T47D (cell line): ENCODE results near the gene FBXL19.

Experiments
- DNase-seq, 2 experiments: peaks; one replicate each; pipeline versions ENCODE4 v3.0.0 to v3.0.0-alpha.2; 2011 to 2012; ENCODE audit warnings: low read depth in 1 of 2, low spot score in 1 of 2
- JUND ChIP-seq: IDR thresholded peaks from 2 replicates; pipeline ENCODE4 v1.6.1; 2012; ENCODE audit warnings: low read depth
- in situ Hi-C: cut with HindIII; loops from 2 replicates; pipeline ENCODE4 v1.10.0; 2016; ENCODE audit warnings: low sequenced_read_pairs, low pct_unique_long_range_greater_than_20kb

Gene FBXL19

DNA sequence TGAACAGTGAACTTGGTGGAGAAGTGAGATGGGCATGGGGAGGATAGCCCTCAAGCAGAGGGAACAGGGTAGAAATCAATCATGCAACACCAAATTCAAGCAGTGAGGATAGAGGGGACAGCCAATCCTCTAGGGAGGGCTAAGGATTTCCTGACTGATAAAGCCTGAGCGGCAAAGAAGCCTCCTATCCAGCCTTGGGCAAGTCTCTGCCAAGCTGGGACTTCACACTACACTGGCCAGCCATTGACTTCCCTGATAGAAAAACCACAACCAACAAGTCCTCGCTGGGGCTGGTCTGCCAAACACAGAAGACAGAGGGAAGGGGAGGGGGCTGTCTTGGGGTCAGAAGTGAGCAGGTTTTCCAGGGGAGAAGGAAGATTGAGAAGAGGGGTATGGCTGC is 2.5 kb upstream of the FBXL19 start:
- DNase-seq = no peak
- TF ChIP-seq JUND = no peak
- in situ Hi-C loops = no loop called here

DNA sequence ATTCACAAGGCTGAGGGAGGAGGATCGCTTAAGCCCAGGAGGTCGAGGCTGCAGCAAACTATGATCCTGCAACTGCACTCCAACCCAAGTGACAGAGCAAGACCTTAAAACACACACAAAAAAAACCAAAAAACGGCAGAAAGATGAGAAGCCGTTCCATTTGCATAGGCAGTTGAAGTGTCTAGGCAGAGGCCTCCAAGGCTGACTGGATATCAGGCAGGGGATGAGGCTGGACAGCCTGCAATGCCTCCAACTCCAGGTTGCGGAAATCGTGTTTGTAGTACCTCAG is 2.0 kb upstream of the FBXL19 start:
- in situ Hi-C loops = no loop called here
- no peak for TF ChIP-seq JUND
- no peak for DNase-seq

DNA sequence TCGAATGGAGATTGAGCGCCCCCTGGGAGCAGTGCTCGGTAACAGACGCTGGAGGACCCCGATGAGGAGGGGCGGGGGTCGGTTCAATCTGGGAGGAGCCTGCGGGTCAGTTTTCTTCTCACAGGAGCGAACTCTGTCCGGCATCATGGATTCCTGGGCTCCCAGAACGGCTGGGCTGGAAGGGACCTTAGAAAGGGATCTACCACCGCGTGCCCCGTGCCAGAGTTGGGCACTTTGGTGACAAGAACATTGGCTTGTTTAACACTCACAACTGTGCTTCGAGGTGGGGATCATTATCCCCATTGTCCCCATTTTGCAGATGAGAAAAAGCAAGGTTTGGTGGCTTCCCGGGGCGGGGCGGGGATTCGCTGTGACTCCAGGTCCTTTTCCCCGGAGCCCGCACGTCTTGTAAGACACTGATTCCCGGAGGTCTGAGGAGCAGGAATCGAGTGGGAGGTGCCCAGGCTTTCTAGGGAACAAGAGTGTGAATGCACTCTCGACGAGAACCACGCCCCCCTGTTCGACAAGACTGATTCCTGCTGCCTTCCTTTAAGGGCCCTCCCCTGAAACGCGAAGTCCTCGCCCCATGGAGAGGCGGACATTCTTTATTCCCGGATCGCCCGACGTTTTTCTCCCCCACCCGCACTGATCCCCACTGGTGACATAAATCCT is 1.5 kb upstream of the FBXL19 start:
- in situ Hi-C loops = no loop called here

DNA sequence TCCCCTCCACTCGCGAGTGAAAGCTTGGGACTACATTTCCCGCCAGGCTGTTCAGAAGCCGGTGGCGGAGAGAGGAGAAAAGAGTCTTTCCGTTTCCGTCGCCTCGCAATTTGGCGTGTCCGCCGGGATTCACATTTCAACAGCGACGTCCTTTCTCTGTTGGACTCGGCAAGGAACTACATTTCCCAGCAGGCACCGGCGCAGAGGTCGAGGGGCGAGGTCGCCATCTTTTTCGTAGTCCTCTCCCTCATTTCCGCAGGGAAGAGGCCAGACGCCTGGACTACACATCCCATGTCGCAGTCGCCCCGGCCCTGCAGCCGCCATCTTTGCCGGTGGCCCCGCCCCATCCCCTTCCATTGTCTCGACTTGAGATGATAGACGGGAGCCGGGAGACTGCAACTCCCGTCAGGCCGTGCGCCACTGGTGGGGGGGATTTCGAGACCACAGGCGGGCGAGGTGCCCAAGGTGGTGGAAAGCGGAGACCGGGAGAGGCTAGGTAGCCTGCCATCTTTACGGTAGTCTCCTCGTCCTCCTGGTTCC is 882 bp upstream of the FBXL19 start:
- peak; percentile 80 to 100 for DNase-seq
- in situ Hi-C loops = no loop called here
- TF ChIP-seq JUND = no peak

More for the DNA sequence above, 1.5 kb upstream of the FBXL19 start:
- no peak for TF ChIP-seq JUND
- DNase-seq = peak; percentile 73 to 90

DNA sequence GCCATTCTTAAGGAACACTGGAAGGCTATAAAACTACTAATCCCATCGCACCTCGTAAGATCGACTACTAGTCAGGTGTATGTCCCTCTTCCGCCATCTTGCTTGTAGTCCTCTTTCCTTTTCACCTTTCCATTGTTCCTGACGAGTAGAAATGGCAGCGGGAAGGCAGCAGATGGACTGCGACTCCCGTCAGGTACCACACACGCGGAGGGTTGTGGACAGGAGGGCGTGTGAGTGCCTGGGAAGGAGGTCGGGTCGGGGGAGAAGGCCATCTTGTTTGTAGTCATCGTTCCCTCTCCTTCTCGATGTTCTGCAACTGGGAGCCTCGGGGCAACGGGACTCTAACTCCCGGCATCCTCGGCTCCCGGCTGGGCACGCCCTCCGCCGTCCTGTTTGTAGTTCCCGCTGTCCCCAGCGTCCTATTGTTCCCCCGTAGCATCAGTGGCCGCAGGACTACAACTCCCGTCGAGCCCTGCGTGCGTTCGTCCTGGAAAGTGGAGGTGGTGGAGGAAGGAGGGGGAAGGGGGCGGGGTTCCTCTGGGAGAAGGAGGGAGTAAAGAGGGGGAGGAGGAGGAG is 324 bp upstream of the FBXL19 start:
- in situ Hi-C loops = no loop called here
- TF ChIP-seq JUND = no peak
- DNase-seq = peak; percentile 88 to 100

DNA sequence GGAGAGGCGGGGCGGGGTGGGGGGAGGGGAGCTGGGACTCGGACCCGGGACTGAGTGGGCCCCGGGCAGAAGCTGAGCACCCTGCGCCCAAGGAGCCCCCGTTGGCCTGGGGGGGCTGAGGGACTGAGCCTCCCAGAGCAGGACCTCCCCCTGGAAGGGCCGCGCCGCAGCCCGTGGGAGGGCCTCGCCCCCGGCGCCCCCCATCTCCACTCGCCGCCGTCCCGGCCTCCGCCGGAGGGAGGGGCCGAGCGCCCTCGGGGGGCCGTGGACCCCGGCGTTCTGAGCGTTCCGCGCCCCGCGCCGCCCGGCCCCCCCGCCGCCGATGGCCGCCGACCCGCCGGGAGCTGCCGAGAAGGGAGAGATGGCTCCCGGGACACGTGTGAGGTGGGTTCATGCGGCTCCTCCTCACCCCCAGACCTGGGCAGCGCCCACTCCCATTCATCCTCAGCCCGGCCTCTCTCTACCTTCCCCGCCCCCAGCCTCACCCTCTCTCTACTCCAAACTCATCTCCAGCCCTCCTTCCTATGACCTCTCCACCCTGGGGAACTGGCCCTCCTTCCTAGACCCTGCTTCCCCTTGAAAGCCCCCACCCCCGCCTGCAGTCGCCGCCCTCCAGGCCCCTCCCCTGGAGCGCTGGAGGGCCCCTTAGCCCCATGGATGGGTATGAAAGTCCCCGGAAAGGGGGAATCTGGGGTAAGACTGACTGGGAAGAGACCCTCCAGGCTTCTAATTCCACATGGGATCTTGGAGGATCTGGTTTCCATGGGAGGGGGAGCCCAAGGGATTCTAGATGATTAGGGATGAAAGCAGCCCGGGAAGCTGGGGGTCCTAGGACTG is 922 bp downstream of the FBXL19 start:
- in situ Hi-C loops = no loop called here
- no peak for DNase-seq
- TF ChIP-seq JUND = no peak

DNA sequence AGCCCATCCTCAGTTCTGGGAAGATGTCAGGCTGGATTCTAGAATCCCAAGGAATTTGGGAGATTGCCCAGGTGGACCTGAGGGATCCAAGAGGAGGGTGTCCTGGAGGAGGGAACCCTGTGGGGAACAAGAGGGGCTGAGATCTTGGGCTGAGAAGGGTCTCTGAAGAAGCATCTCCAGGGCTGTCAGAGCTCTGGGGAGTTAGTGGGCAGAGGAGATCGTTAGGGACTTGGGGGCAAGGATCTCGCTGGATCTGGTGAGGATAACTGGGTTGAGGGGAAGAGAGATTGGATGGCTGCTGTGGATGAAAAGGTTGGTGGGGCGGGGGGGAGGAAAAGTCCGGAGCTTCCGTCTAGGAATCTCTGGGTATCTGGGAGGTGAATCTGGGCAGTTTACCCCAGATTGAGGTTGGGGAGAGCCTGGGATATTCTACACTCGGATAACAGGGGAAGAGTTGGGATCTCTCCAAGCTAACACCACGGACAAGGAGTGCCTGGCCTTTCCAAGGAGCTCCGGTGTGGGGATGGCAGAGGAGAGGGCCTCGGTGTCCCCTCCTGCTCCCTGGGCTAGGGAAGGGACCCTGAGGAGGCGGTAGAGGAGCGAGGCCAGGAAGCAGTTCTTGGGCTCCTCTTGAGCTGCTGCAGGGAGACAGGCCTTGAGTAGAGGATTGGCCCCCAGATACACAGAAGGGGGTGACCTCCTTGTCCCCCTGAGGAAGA is 1.7 kb downstream of the FBXL19 start:
- in situ Hi-C loops = no loop called here
- no peak for TF ChIP-seq JUND
- DNase-seq = no peak

DNA sequence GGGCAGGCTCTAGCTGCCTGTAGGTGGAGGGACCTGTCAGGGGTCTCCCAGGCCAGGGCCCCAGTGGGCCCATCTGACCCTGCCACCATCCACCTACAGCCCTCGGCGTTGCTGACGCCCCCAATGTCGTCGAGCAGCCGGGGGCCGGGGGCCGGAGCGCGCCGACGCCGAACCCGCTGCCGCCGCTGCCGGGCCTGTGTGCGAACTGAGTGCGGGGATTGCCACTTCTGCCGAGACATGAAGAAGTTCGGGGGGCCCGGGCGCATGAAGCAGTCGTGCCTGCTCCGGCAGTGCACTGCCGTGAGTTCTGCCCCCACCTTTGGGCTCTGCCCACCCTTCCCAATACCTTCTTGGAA is 2.2 kb downstream of the FBXL19 start:
- no peak for DNase-seq
- no peak for TF ChIP-seq JUND
- in situ Hi-C loops = no loop called here

DNA sequence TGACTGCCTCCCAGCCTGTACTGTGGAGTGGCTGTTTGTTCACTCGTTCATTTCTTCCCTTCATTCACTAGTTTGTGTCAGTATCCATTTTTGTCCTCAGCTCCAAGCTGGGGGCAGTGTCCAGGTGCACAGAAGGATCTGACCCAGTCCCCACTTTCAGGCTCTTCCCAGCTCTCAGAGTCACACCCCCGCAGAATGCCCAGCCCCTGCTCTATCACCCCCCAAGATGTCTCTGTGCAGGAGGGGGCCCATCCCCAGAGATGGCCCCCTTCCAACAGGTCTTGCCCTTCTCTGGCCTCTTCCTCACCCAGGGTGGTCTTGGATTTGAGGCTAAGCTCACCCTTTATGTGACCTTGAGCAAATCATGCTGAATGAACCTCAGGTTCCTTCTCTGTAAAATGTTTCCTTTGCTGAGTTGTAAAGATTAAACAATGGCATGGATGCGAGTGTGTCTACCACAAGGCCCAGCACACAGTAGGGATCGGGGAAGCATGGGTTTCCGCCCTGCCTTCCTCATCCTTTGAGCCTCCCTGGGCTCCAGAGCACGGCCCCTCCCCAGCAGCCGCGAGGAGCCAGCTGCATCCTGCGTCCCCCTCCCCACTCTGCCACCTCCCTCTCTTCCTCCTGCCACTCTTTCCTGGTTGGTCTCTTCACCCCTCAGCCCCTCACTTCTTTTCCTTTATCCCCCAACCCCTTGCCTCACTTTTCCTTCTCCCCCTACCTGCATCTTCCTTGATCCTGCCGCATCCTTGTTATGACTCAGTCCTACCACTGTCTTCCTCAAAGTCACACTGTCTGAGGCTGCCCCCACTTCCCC is 2.8 kb downstream of the FBXL19 start:
- no peak for TF ChIP-seq JUND
- in situ Hi-C loops = no loop called here
- DNase-seq = no peak

DNA sequence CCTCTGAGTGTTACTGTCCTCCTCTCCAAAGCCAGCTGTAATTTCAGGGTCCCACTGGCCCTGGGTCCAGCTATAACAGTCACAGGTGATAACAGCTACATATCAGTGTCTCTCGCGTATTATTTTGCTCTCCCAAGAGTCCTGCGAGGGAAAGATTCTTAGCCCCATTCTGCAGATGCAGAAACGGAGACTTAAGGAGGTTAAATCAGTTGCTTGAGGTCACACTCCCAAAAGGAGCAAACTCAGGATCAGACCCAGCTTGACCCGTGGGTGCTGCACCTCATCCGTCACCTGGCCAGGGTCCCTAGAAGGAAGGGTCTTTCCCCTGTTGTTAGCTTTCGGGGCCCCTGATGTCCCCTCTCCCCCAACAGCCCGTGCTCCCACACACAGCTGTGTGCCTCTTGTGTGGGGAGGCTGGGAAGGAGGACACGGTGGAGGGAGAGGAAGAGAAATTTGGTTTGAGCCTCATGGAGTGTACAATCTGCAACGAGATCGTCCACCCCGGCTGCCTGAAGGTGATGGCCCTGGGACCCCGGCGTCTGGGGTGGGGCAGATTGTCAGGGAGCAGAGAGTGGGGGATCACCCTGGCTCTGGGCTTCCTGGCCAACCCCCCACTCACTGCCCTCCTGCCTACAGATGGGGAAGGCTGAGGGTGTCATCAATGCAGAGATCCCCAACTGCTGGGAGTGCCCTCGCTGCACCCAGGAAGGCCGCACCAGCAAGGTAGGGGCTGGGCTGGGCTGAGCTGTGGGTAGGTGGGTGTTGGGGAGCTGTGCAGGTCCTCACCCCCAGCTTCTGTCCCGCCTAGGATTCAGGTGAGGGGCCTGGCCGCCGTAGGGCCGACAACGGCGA is 3.8 kb downstream of the FBXL19 start:
- DNase-seq = no peak
- in situ Hi-C loops = no loop called here
- TF ChIP-seq JUND = no peak

DNA sequence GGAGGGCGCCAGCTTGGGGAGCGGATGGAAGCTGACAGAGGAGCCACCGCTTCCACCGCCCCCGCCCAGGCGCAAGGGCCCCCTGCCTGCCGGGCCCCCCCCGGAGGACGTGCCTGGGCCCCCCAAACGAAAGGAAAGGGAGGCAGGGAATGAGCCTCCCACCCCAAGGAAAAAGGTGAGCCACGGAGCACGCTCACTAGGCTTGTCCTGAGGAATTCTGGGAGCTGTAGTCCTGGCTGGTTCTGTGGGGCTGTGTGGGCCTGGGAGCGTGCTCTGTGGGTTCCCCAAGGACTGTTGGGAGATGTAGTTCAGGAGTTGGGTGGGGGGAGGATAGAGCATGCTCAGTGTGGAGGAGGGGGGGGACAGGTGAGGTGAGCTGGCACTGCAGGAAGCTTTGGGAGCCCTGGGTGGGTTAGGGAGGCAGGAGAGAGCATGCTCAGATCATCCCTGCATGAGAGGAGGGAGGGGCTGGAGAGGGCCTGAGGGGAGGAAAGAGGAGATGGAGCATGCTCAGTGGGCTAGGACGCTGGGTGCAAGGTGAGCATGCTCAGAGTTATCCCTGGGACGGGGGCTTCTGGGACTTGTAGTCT is 4.5 kb downstream of the FBXL19 start:
- in situ Hi-C loops = no loop called here
- no peak for TF ChIP-seq JUND
- peak; percentile 82 to 83 for DNase-seq
